H1 (cell line): ENCODE measurements around the gene CCNL2. TPM values are rescaled to one million over a fixed set of nuclear protein-coding genes. Genes with fewer than 3 reads are reported as not detected.

Experiments used
- CTCF ChIA-PET: fragments of 300-600 bp; sonication (Branson Sonifier 250); formaldehyde crosslinking; loops from one replicate; lab custom pipeline; 2021; ENCODE audit not compliant: partially characterized antibody; lab: Charles Lee
- POLR2A ChIA-PET: fragments of 300-600 bp; sonication (Branson Sonifier 250); formaldehyde crosslinking; loops from one replicate; lab custom pipeline; 2021; ENCODE audit warnings: inconsistent platforms; ENCODE audit not compliant: partially characterized antibody; lab: Charles Lee
- DNase-seq, 2 experiments: peaks; one replicate each; pipeline versions ENCODE4 v3.0.0 to v3.0.0-alpha.2; 2010 to 2022; ENCODE audit warnings: low spot score in 2 of 2, low read depth in 1 of 2, mixed read lengths in 1 of 2
- FAIRE-seq: peaks from 2 replicates; lab custom pipeline; 2011; peaks lifted over from hg19 to GRCh38; lab: Jason Lieb, UNC
- H2AFZ ChIP-seq: 2 replicates; pipeline ENCODE4 v1.8.1; 2012; ENCODE audit warnings: low read length, inconsistent platforms
- H2AK5ac ChIP-seq: 2 replicates; pipeline ENCODE4 v1.6.1; 2013; ENCODE audit warnings: low read depth, low read length
- H2BK120ac ChIP-seq: replicated peaks from 2 replicates; pipeline ENCODE3; 2013; ENCODE audit warnings: low read depth, low read length, inconsistent platforms
- H2BK12ac ChIP-seq: 2 replicates; pipeline ENCODE4 v1.6.1; 2013; ENCODE audit warnings: low read depth, low read length
- H2BK15ac ChIP-seq: 2 replicates; pipeline ENCODE4 v1.6.1; 2013; ENCODE audit warnings: low read length
- H2BK20ac ChIP-seq: 2 replicates; pipeline ENCODE4 v1.6.1; 2013; ENCODE audit warnings: low read length
- H2BK5ac ChIP-seq: 2 replicates; pipeline ENCODE4 v1.6.1; 2013; ENCODE audit warnings: low read depth, low read length
- H3K14ac ChIP-seq: 2 replicates; pipeline ENCODE4 v1.6.1; 2013; ENCODE audit warnings: inconsistent platforms; ENCODE audit not compliant: insufficient read length
- H3K18ac ChIP-seq: 2 replicates; pipeline ENCODE4 v1.6.1; 2013; ENCODE audit warnings: low read length; ENCODE audit errors: extremely low read depth
- H3K23ac ChIP-seq: 2 replicates; pipeline ENCODE4 v1.6.1; 2013; ENCODE audit warnings: inconsistent platforms; ENCODE audit not compliant: insufficient read length
- H3K23me2 ChIP-seq: 2 replicates; pipeline ENCODE4 v1.6.1; 2013; ENCODE audit warnings: low read depth, low read length
- H3K27ac ChIP-seq: 2 replicates; pipeline ENCODE4 v1.6.1; 2011; ENCODE audit warnings: low read depth, low read length, inconsistent platforms
- H3K27me3 ChIP-seq, 4 experiments: replicated peaks in 1 of 4; 1 replicate in 1 of 4; 2 replicates in 3 of 4; pipeline versions ENCODE4 v1.6.1 to v1.8.1; 2011 to 2013; ENCODE audit warnings: low read length in 3 of 4, mild to moderate bottlenecking in 3 of 4, inconsistent platforms in 2 of 4, mixed read lengths in 2 of 4, moderate library complexity in 1 of 4; ENCODE audit not compliant: control insufficient read depth in 3 of 4, insufficient read depth in 3 of 4; ENCODE audit errors: extremely low read depth in 1 of 4
- H3K36me3 ChIP-seq, 4 experiments: 2 replicates each; pipeline versions ENCODE4 v1.6.1 to v1.8.1; 2011 to 2013; ENCODE audit warnings: mild to moderate bottlenecking in 4 of 4, low read length in 3 of 4, moderate library complexity in 2 of 4, control low read depth in 1 of 4, inconsistent platforms in 1 of 4; ENCODE audit not compliant: insufficient read depth in 4 of 4, control insufficient read depth in 2 of 4
- H3K4ac ChIP-seq: replicated peaks from 2 replicates; pipeline ENCODE3; 2013; ENCODE audit warnings: low read length, low read depth, mixed read lengths, inconsistent platforms; ENCODE audit not compliant: insufficient read length
- H3K4me1 ChIP-seq, 4 experiments: replicated peaks in 1 of 4; 1 replicate in 1 of 4; 2 replicates in 3 of 4; pipeline versions ENCODE4 v1.6.1 to v1.8.1; 2011 to 2013; ENCODE audit warnings: low read length in 3 of 4, inconsistent platforms in 2 of 4, mixed read lengths in 1 of 4; ENCODE audit not compliant: insufficient read depth in 4 of 4, control insufficient read depth in 3 of 4
- H3K4me2 ChIP-seq, 2 experiments: 2 replicates each; pipeline versions ENCODE4 v1.6.1 to v1.8.1; 2011 to 2013; ENCODE audit warnings: low read depth in 2 of 2, low read length in 2 of 2, control low read depth in 1 of 2, inconsistent platforms in 1 of 2, mild to moderate bottlenecking in 1 of 2; ENCODE audit not compliant: insufficient read depth in 1 of 2
- H3K4me3 ChIP-seq, 4 experiments: fragments of 200-600, 300-600 bp in 1 of 4; sonication (generic), shearing (Covaris generic), sonication (Bioruptor Twin) in 1 of 4; 2 replicates each; pipeline versions ENCODE4 v1.5.1 to v1.8.1; 2011 to 2016; ENCODE audit warnings: low read length in 4 of 4, low read depth in 3 of 4, control low read depth in 2 of 4, inconsistent platforms in 2 of 4, mild to moderate bottlenecking in 2 of 4, mixed read lengths in 1 of 4, moderate library complexity in 1 of 4; ENCODE audit not compliant: insufficient read depth in 2 of 4; ENCODE audit errors: extremely low read depth in 1 of 4
- H3K56ac ChIP-seq: replicated peaks from 2 replicates; pipeline ENCODE3; 2013; ENCODE audit warnings: low read depth, mild to moderate bottlenecking, mixed read lengths, low read length, inconsistent platforms; ENCODE audit not compliant: insufficient read length
- H3K79me1 ChIP-seq: 2 replicates; pipeline ENCODE4 v1.6.1; 2013; ENCODE audit warnings: low read depth, low read length, control low read depth
- H3K79me2 ChIP-seq, 2 experiments: 2 replicates each; pipeline versions ENCODE4 v1.6.1 to v1.8.1; 2012 to 2013; ENCODE audit warnings: low read length in 2 of 2, mild to moderate bottlenecking in 2 of 2, inconsistent platforms in 1 of 2; ENCODE audit not compliant: insufficient read depth in 2 of 2, control insufficient read depth in 1 of 2
- H3K9ac ChIP-seq, 4 experiments: replicated peaks in 1 of 4; 1 replicate in 1 of 4; 2 replicates in 3 of 4; pipeline versions ENCODE4 v1.6.1 to v1.8.1; 2011 to 2013; ENCODE audit warnings: low read depth in 3 of 4, low read length in 3 of 4, control low read depth in 2 of 4, mild to moderate bottlenecking in 2 of 4, moderate library complexity in 2 of 4, inconsistent platforms in 1 of 4; ENCODE audit errors: extremely low read depth in 1 of 4
- H3K9me3 ChIP-seq, 2 experiments: 2 replicates each; pipeline versions ENCODE4 v1.6.1 to v1.8.1; 2012 to 2013; ENCODE audit warnings: mild to moderate bottlenecking in 2 of 2, moderate library complexity in 2 of 2, control low read depth in 1 of 2, inconsistent platforms in 1 of 2, low read depth in 1 of 2, low read length in 1 of 2, mixed read lengths in 1 of 2; ENCODE audit not compliant: insufficient read depth in 2 of 2
- H4K20me1 ChIP-seq, 2 experiments: replicated peaks in 1 of 2; 2 replicates each; pipeline versions ENCODE3 to v1.8.1; 2011 to 2013; ENCODE audit warnings: inconsistent platforms in 2 of 2, low read length in 2 of 2, mild to moderate bottlenecking in 1 of 2; ENCODE audit not compliant: insufficient read depth in 2 of 2, control insufficient read depth in 1 of 2
- H4K5ac ChIP-seq: 2 replicates; pipeline ENCODE4 v1.6.1; 2013; ENCODE audit warnings: low read length, low read depth, mixed read lengths, inconsistent platforms; ENCODE audit not compliant: insufficient read length
- H4K8ac ChIP-seq: 2 replicates; pipeline ENCODE4 v1.8.0; 2013; ENCODE audit warnings: mild to moderate bottlenecking, moderate library complexity, low read length, inconsistent platforms; ENCODE audit not compliant: insufficient read depth; ENCODE audit errors: extremely low read depth
- H4K91ac ChIP-seq: replicated peaks from 2 replicates; pipeline ENCODE3; 2013; ENCODE audit warnings: low read length, mixed read lengths, inconsistent platforms; ENCODE audit not compliant: insufficient read length
- ATF3 ChIP-seq: IDR thresholded peaks from 2 replicates; pipeline ENCODE4 v1.6.1; 2011; ENCODE audit warnings: low read depth, mild to moderate bottlenecking, low read length; ENCODE audit not compliant: insufficient read depth
- CTCF ChIP-seq, 3 experiments: IDR thresholded peaks; 1 replicate in 2 of 3; 2 replicates in 1 of 3; pipeline versions ENCODE4 v1.5.1 to v1.6.1; 2011; ENCODE audit warnings: low read length in 3 of 3, mild to moderate bottlenecking in 3 of 3, inconsistent platforms in 2 of 3, low read depth in 1 of 3, moderate library complexity in 1 of 3; ENCODE audit not compliant: insufficient read depth in 1 of 3; ENCODE audit errors: control extremely low read depth in 1 of 3
- FOSL1 ChIP-seq: IDR thresholded peaks from 2 replicates; pipeline ENCODE4 v1.6.1; 2011; ENCODE audit warnings: mild to moderate bottlenecking, low read depth, low read length, moderate library complexity; ENCODE audit not compliant: insufficient read depth
- MAX ChIP-seq: IDR thresholded peaks from 2 replicates; pipeline ENCODE4 v1.6.1; 2012; ENCODE audit warnings: inconsistent platforms
- NANOG ChIP-seq: IDR thresholded peaks from 2 replicates; pipeline ENCODE4 v1.6.1; 2011; ENCODE audit warnings: low read length, low read depth, mild to moderate bottlenecking, inconsistent platforms; ENCODE audit not compliant: insufficient read depth, poor library complexity, severe bottlenecking
- SIX5 ChIP-seq: IDR thresholded peaks from 2 replicates; pipeline ENCODE4 v1.6.1; 2011; ENCODE audit warnings: mild to moderate bottlenecking, low read depth, low read length
- SRF ChIP-seq: IDR thresholded peaks from 2 replicates; pipeline ENCODE4 v1.6.1; 2011; ENCODE audit warnings: mild to moderate bottlenecking, low read depth, low read length, moderate library complexity
- WGBS, 2 experiments: shearing (Covaris generic) in 1 of 2; methylation state at CpG; one replicate each; pipeline versions ENCODE4 v1.1.6 to v1.1.7; 2013 to 2015; ENCODE audit warnings: low lambda C conversion rate in 2 of 2, mixed read lengths in 2 of 2, inconsistent platforms in 1 of 2, low coverage in 1 of 2, missing lambda C conversion rate in 1 of 2; ENCODE audit not compliant: insufficient replicate concordance in 2 of 2, insufficient coverage in 1 of 2, insufficient read length in 1 of 2; ENCODE audit errors: extremely low coverage in 1 of 2, missing lambda C conversion rate in 1 of 2; 5-methylcytosine and 5-hydroxymethylcytosine counted together
- polyA plus RNA-seq, 7 experiments: library from polyadenylated mRNA; depleted of rRNA in 3 of 7; stranded (reverse) in 5 of 7; unstranded in 2 of 7; fragments of >200 nt in 5 of 7; fragments of 200-250 nt in 2 of 7; gene quantifications; 1 replicate in 5 of 7; 2 replicates in 1 of 7; 4 replicates in 1 of 7; pipeline versions ENCODE4 v1.2.1 to v1.2.3, GENCODE V29; 2011 to 2013; ENCODE audit warnings: missing spikeins in 2 of 7, mixed read lengths in 2 of 7
- total RNA-seq: library from RNA; stranded (reverse); fragmentation: NEBNext Ultra II Directional; extraction: Animal tissue kit (Norgen Biotek cat#: 25700); gene quantifications from 2 replicates; pipeline ENCODE4 v1.2.1, GENCODE V29; 2021

The CCNL2 gene
- total and polyA plus RNA-seq, 2 of the 8 experiments (the other 6 are each of a cell fraction or from before 2014, with no cell fraction given): 79.8 to 120 TPM

- POLR2A ChIA-PET: interaction anchor here (0.6 to 22.9 kb wide), 9 partner anchors 8 to 91 kb away, joined by 3 to 515 read pairs (median 3); partner anchors contain the start of genes ANKRD65, CCNL2, DVL1 and MRPL20
- Histone ChIP-seq H4K20me1 (peaks cover 4 to 7% of the 10 kb centered on the region in 2 experiments), H3K9me3 (no peaks in the 10 kb centered on the region), H3K4ac (no peak overlapping the region), H2BK5ac (no peak overlapping the region), H3K4me3 (no peak overlapping the region), H3K36me3 (peaks cover 0 to 7% (median 0%) of the 10 kb centered on the region in 4 experiments; a peak in 1 of 8 replicates), H3K23me2 (peaks cover 13% of the 10 kb centered on the region; the same call in 1 of the 2 replicates), H3K4me1 (peaks cover 0 to 23% (median 20%) of the 10 kb centered on the region in 4 experiments; a peak in 6 of 7 replicates), H3K14ac (no peak overlapping the region), H2BK120ac (no peak overlapping the region), H4K91ac (no peak overlapping the region), H3K27me3 (peaks cover 0 to 3% (median 0%) of the 10 kb centered on the region in 4 experiments; a peak in 2 of 7 replicates), H4K8ac (peak overlapping the region; percentile 57), H2BK15ac (no peak overlapping the region), H3K27ac (no peak overlapping the region), H2AFZ (no peak overlapping the region), H3K79me2 (peaks cover 0 to 8% of the 10 kb centered on the region in 2 experiments; a peak in 1 of 4 replicates), H3K79me1 (no peaks in the 10 kb centered on the region), H3K4me2 (no peak overlapping the region), H2BK12ac (no peak overlapping the region; the same call in 1 of the 2 replicates), H3K18ac (no peak overlapping the region), H2BK20ac (no peak overlapping the region), H3K9ac (no peak overlapping the region), H4K5ac (no peak overlapping the region), H2AK5ac (no peak overlapping the region), H3K23ac (no peak overlapping the region), H3K56ac (no peak overlapping the region)
- no peak for DNase-seq
- FAIRE-seq: no peak
- 93% methylated on average over 34 of the region's 45 CpGs; no CpG with 5 or more reads in 1 of the 2 experiments for WGBS, 2 experiments
- CTCF ChIA-PET: interaction anchor here (0.6 to 4.3 kb wide), 12 partner anchors 8 to 608 kb away, joined by 3 to 36 read pairs (median 4); partner anchors contain the start of genes ATAD3C and CCNL2
- TF ChIP-seq NANOG: no peak
- TF ChIP-seq FOSL1: no peak
- no peak for TF ChIP-seq SRF
- no peak for TF ChIP-seq SIX5
- TF ChIP-seq ATF3: no peak
- no peak for TF ChIP-seq MAX
- no peak for TF ChIP-seq CTCF (IDR thresholded peaks at IDR 0.05; ENCODE audit: control extremely low read depth in 1 of 3, insufficient read depth in 1 of 3, low read depth in 1 of 3, low read length in 3 of 3)
These were observed 39.6 kb upstream of the CCNL2 start for GRCh38 chr1:1438531-1439381.
